ENCODE results near the gene TBL1XR1. TPM values are rescaled to one million over a fixed set of nuclear protein-coding genes. Genes with fewer than 3 reads are reported as not detected.
"Not testable (repeated sequence)": the region's sequence is repeated elsewhere in the genome, so short reads cannot be mapped to it uniquely, and the experiment has no call there.

The TBL1XR1 gene
- total RNA-seq, 1 donor from 2014 or later: 275 TPM

- peaks cover 86% of the 10 kb centered on the region for H4K20me1 ChIP-seq (ENCODE audit: low read depth)
- Mint-ChIP-seq H3K4me1 (no peaks in the 10 kb centered on the region), H3K36me3 (peaks cover 58% of the 10 kb centered on the region)
Observed at GRCh38 chr3:177141899-177142646, 55.2 kb downstream of the TBL1XR1 start.

DNA sequence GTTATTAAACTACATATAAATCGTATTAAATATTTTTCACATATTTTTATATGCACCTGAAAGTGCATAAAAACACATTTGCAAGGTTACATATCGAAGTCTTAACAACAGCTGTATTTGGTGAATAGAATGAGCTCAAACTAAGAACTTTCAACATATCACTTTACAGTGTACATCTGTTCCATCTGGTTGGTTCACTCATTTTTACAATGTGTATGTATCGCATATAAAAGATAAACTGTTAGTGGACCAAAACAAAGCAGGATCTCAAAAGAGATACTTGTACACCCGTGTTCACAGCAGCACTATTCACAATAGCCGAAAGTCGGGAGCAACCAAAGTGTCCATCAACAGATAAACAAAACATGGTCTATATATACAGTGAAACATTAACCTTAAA is 55.8 kb downstream of the TBL1XR1 start:
- Histone ChIP-seq H3K4me1 (peaks cover 14% of the 10 kb centered on the region), H3K9ac (no peak overlapping the region), H4K20me1 (ENCODE audit: low read depth) (peaks cover 79% of the 10 kb centered on the region), H3K4me2 (no peak overlapping the region), H3K27ac (no peak overlapping the region), H3K9me3 (ENCODE audit: low read depth) (no peaks in the 10 kb centered on the region), H3F3A (ENCODE audit: low read depth) (no peaks in the 10 kb centered on the region), H3K4me3 (no peak overlapping the region), H3K36me3 (no peaks in the 10 kb centered on the region), H2AFZ (replicated peaks) (no peak overlapping the region), H3K27me3 (no peaks in the 10 kb centered on the region), H3K79me2 (ENCODE audit: low read depth) (peaks cover 100% of the 10 kb centered on the region)
- no peak overlapping the region for H3K27ac Mint-ChIP-seq
- H3K4me3 Mint-ChIP-seq: no peak overlapping the region
- H3K27me3 Mint-ChIP-seq (ENCODE audit: insufficient read depth, low read depth): peaks cover 3% of the 10 kb centered on the region
- DNase-seq (ENCODE audit: low spot score): no peak
- H3K9me3 Mint-ChIP-seq: peaks cover 72% of the 10 kb centered on the region
- H3K4me1 Mint-ChIP-seq: no peaks in the 10 kb centered on the region
- TF ChIP-seq EZH2phosphoT487 (IDR thresholded peaks at IDR 0.05) (no peak), EZH2 (IDR thresholded peaks at IDR 0.05) (no peak)
- TF ChIP-seq, protein P1, sequence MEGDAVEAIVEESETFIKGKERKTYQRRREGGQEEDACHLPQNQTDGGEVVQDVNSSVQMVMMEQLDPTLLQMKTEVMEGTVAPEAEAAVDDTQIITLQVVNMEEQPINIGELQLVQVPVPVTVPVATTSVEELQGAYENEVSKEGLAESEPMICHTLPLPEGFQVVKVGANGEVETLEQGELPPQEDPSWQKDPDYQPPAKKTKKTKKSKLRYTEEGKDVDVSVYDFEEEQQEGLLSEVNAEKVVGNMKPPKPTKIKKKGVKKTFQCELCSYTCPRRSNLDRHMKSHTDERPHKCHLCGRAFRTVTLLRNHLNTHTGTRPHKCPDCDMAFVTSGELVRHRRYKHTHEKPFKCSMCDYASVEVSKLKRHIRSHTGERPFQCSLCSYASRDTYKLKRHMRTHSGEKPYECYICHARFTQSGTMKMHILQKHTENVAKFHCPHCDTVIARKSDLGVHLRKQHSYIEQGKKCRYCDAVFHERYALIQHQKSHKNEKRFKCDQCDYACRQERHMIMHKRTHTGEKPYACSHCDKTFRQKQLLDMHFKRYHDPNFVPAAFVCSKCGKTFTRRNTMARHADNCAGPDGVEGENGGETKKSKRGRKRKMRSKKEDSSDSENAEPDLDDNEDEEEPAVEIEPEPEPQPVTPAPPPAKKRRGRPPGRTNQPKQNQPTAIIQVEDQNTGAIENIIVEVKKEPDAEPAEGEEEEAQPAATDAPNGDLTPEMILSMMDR (IDR thresholded peaks at IDR 0.05): no peak
- H3K36me3 Mint-ChIP-seq: peaks cover 60% of the 10 kb centered on the region

More at GRCh38 chr3:177141899-177142646, 55.2 kb downstream of the TBL1XR1 start:
- peaks cover 70% of the 10 kb centered on the region for H3K9me3 Mint-ChIP-seq
- H3K36me3 ChIP-seq: no peaks in the 10 kb centered on the region
- no peak overlapping the region for H3K4me3 ChIP-seq
- no peak overlapping the region for H3K27ac Mint-ChIP-seq
- H3K79me2 ChIP-seq (ENCODE audit: low read depth): peaks cover 100% of the 10 kb centered on the region
- H3K27me3 ChIP-seq: no peaks in the 10 kb centered on the region
- DNase-seq (ENCODE audit: low spot score): no peak
- H3K4me1 ChIP-seq: peaks cover 14% of the 10 kb centered on the region
- H3F3A ChIP-seq (ENCODE audit: low read depth): no peaks in the 10 kb centered on the region
- no peaks in the 10 kb centered on the region for H3K9me3 ChIP-seq (ENCODE audit: low read depth)
- TF ChIP-seq, protein P1 (IDR thresholded peaks at IDR 0.05): no peak
- TF ChIP-seq EZH2phosphoT487 (IDR thresholded peaks at IDR 0.05) (no peak), EZH2 (IDR thresholded peaks at IDR 0.05) (no peak)
- no peak overlapping the region for H3K27ac ChIP-seq
- H3K4me2 ChIP-seq: no peak overlapping the region
- H3K27me3 Mint-ChIP-seq (ENCODE audit: insufficient read depth, low read depth): peaks cover 3% of the 10 kb centered on the region
- H3K4me3 Mint-ChIP-seq: no peak overlapping the region
- H2AFZ ChIP-seq (replicated peaks): no peak overlapping the region
- no peak overlapping the region for H3K9ac ChIP-seq

DNA sequence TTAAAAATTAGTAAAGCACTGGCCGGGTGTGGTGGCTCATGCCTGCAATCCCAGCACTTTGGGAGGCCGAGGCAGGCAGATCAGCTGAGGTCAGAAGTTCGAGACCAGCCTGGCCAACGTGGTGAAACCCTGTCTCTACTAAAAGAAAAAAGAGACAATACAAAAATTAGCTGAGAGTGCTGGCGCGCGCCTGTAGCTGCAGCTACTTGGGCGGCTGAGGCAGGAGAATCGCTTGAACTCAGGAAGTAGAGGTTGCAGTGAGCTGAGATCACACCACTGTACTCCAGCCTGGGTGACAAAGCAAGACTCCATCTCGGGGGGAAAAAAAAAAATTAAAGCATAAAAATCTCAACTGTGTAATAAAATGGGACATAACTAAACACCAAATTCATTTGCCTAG is 58.1 kb downstream of the TBL1XR1 start:
- not testable (repeated sequence) for H3K27me3 Mint-ChIP-seq (ENCODE audit: insufficient read depth, low read depth); H2AFZ ChIP-seq (replicated peaks); H3F3A ChIP-seq (ENCODE audit: low read depth); H3K36me3 ChIP-seq; DNase-seq (ENCODE audit: low spot score); H3K27me3 ChIP-seq; H3K4me1 Mint-ChIP-seq; H3K27ac Mint-ChIP-seq; H3K9ac ChIP-seq; H3K4me1 ChIP-seq; H3K4me3 ChIP-seq; H3K9me3 ChIP-seq (ENCODE audit: low read depth); H3K27ac ChIP-seq; H3K4me2 ChIP-seq; H3K4me3 Mint-ChIP-seq
- peaks cover 60% of the 10 kb centered on the region for H3K36me3 Mint-ChIP-seq
- H3K9me3 Mint-ChIP-seq: peaks cover 72% of the 10 kb centered on the region
- peaks cover 100% of the 10 kb centered on the region for H3K79me2 ChIP-seq (ENCODE audit: low read depth)
- H4K20me1 ChIP-seq (ENCODE audit: low read depth): peaks cover 66% of the 10 kb centered on the region

All from neural progenitor cell (in vitro differentiated cells).